ENCODE data around the gene CYB5R4.

The CYB5R4 gene

DNA sequence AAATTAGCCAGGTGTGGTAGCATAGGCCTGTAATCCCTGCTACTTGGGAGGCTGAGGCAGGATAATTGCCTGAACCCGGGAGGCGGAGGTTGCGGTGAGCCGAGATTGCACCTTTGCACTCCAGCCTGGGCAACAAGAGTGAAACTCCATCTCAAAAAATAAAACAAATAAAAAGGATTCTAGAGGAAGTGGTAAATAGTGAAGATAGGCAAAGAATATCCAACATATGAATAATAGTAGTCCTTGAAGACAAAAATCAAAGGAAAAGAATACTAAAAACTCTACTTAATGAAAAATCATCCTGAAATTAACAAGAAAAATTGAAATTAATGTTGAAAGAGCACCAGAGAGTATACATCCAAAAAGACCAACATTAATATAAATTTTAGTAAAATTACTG is 107.0 kb downstream of the CYB5R4 start:
- TF ChIP-seq ZNF274 (IDR thresholded peaks at IDR 0.05; ENCODE audit: low read depth, low read length): no peak
- no peak overlapping the region for H3K4me3 ChIP-seq (ENCODE audit: low read length)

DNA sequence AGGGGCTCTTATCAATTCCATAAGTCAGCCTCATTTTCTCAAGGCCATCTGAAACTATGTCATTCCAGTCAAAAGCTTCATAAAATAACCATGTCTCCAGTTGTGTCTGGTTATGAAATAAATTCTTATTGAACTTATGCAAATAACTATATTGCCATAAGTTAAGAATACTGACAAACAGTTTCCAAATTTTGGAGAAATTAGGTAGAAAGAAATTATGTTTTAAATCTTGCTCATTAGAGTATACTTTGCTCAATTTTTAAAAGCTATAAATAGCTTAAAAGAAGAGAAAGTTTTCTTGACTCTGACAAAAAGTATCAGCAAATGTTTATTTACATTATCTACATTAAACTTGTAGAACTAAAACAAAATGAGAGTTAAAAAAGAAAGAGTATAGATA is 111.1 kb downstream of the CYB5R4 start:
- no peak overlapping the region for H3K4me3 ChIP-seq (ENCODE audit: low read length)
- no peak for TF ChIP-seq ZNF274 (IDR thresholded peaks at IDR 0.05; ENCODE audit: low read depth, low read length)

DNA sequence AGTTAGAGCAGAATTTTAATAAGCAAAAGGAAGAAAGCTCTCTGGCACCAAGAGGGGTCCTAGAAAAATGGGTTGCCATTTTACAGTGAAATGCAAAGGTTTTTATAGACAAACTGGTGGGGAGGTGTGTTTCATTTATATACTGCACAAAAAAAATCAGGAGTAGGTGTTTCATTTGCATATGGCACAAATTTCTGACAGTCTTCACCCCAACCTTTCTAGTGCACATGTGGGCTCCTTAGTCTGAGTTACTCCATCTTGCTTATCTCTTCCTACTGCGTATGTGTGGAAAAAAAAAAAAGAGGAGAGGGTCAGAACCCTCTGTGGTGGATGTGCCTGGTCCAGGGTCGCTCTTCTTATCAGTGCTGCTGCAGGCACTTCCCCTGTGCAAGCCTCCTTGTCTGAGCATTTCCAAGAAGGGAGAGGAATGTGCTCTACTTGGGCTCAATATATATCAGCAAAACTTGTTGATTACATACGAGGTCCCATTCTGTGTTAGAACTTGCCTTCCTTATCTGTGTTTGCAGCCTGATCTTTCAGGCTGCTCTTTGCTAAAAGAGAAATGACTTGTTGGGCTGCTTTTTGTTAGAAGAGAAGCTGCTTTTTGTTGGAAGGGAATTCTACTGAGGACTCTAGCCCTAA is 115.0 kb downstream of the CYB5R4 start:
- TF ChIP-seq ZNF274 (IDR thresholded peaks at IDR 0.05; ENCODE audit: low read depth, low read length): no peak

DNA sequence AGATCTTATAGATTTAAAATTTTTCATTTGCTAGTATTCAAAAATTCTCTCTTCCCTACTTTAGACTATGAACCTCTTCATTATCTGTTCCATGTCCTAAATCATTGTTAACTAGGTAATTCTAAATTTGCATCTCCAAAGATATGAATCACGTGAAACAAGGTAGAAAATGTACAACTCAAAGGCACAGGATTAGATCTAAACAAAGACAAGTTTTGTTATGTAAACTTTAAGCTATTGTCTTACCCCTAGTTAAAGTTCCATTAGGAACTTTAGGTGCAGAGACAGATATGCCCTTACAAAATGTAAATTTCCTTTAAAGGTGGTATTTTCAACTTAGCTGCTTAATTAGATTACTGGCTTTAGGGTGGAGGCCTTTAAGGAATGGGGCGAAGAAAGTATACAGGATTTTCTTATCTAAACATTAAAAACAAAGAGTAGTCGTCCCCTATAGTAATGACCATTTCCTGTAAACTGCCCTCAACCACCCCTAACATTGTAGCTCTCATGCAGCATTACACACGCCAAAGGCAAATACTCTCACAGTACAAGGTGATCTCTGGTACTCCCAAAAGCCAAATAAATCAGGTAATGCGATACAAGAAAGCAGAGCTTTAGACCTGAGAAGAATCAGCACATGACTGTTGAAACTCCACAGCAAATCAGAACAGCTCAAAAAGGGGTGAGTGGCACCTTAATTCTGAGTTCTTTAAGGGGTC is 116.7 kb downstream of the CYB5R4 start:
- no peak for TF ChIP-seq ZNF274 (IDR thresholded peaks at IDR 0.05; ENCODE audit: low read depth, low read length)
- no peak overlapping the region for H3K4me3 ChIP-seq (ENCODE audit: low read length)

More for the DNA sequence above, 115.0 kb downstream of the CYB5R4 start:
- no peak overlapping the region for H3K4me3 ChIP-seq (ENCODE audit: low read length)

DNA sequence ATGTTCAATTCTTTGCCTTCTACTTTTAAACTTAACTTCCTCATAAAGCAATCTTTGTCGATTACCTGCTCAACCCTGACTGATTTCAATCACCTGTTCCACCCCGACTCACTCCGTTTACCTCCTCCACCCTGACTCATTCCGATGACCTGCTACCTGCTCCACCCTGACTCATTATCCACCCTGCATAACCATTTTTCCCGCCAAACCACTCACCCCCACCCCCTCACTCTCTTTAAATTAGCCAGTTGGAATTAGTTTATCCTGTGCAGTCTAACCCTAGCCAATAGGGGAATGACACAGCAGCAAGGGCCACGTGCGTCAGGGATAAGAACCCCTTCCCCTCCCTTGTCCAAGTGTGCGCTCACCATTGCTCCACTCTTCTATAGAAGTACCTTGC is 117.4 kb downstream of the CYB5R4 start:
- no peak for TF ChIP-seq ZNF274 (IDR thresholded peaks at IDR 0.05; ENCODE audit: low read depth, low read length)
- H3K4me3 ChIP-seq (ENCODE audit: low read length): no peak overlapping the region

DNA sequence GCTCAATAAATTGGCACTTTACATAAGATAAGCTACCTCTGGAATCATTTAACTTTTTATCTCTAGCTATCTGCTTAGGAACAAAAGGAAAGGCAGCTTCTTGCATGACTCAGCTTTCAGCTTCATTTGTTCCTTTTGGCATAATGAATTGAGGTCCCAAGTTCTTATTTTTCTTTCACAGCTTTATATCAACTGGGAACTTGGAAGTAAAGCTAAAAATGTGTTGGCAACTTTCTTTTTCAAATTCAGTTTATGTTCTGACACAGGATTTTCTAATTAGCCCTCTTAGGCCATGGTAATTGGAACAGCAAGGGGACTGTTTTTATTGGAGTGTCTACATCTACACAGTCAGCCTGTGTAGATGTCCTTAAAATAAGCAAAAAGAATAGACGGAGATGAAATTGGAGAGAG is 118.8 kb downstream of the CYB5R4 start:
- TF ChIP-seq ZNF274 (IDR thresholded peaks at IDR 0.05; ENCODE audit: low read depth, low read length): no peak
- no peak overlapping the region for H3K4me3 ChIP-seq (ENCODE audit: low read length)

DNA sequence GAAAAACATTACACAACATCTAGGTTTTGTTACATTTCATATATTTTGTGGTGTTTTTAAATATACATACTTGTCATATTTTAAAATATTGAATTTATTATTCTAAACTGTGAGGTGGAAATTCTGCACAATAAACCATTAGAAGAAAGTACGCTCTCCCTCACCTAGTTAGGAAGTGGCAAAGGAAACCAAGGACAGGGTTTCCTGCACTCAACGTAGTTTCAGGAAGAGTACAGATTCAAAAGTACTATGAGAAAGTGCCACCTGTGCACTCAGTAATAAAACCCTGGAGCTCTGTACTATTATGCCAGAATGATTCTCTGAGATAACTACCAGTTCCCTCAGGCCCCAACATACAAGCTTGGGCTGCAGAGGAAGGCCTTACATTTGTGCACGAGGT is 119.5 kb downstream of the CYB5R4 start:
- no peak overlapping the region for H3K4me3 ChIP-seq (ENCODE audit: low read length)

DNA sequence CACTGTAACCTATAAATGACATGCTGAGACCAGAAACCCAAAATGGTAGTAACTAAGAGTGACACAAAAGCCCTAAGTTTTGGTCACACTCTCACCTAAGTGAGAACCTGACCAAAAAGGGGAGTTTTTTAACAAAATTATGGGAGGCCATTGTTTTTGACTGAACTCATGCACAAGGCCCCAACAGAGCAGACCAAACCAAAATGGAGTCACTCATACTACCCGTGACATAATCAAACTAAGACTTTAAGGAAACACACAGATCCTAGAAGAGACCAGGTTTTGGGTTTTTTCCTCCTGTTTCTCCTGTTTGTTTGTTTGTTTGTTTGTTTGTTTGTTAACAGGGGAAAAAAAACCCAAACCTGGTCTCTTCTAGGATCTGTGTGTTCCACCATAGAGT is 124.9 kb downstream of the CYB5R4 start:
- no peak for TF ChIP-seq ZNF274 (IDR thresholded peaks at IDR 0.05; ENCODE audit: low read depth, low read length)
- no peak overlapping the region for H3K4me3 ChIP-seq (ENCODE audit: low read length)

More for the DNA sequence above, 119.5 kb downstream of the CYB5R4 start:
- TF ChIP-seq ZNF274 (IDR thresholded peaks at IDR 0.05; ENCODE audit: low read depth, low read length): no peak

DNA sequence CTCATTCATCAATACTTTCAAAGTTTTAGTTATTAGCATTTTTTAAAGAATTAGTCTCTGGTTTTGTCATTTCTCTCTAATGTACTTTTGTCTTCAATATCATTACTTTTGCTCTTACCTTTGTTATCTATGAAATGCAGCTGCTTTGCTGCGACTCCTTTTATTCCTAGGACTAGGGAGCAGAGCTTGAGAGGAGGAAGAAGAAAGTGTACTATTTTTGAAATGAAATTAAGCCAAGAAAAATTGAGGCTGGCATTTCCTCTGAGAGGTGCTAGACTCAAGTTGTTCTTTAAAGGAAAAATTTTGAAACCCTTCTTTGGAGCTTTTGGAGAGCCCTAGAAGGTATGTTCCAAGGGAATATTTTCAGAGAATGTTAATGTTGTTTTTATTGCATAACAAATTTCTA is 125.8 kb downstream of the CYB5R4 start:
- TF ChIP-seq ZNF274 (IDR thresholded peaks at IDR 0.05; ENCODE audit: low read depth, low read length): no peak
- H3K4me3 ChIP-seq (ENCODE audit: low read length): no peak overlapping the region

DNA sequence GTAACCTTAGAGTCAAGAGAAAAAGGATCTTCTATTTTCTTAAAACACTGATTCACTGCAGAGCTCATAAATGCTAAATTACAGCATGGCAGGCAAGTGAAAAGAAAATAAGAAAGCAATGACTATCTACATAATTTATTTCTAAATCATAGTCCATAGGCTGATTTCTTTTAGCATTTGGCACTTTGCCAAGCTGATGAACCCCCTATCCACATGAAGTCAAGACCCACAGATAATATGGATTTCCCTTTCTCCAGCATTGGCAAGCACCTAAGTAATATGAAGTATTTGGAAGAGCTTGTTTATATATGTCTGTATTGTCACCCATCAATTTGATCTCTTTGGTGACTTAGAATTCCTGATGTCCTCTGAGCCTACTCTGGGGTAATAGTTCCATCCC is 126.2 kb downstream of the CYB5R4 start:
- TF ChIP-seq ZNF274 (IDR thresholded peaks at IDR 0.05; ENCODE audit: low read depth, low read length): no peak
- no peak overlapping the region for H3K4me3 ChIP-seq (ENCODE audit: low read length)

DNA sequence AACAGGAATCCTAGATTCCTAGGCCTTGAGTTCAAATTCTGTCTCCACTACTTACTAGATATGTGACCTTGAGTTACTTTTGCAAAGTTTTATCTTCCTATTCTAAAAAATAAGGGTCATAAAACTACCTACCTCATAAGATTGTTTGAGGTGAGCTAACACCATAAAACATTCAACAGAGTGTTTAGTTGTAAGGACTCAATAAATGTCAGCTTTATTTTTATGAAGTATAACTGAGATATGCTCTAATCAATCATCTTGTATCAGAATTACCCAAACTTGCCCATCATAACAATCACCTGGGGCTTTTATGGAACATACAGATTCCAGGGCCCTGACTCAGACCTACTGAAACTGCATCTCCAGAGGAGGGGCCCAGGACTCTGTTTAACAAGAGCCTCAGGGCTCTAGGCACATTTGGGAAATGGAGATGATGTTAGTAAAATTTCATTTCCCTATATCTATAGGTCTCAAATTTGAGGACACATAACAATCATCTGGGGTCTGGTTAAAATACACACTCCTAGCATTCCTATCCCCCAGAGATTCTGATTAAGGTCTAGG is 138.6 kb downstream of the CYB5R4 start:
- no peak for TF ChIP-seq ZNF274 (IDR thresholded peaks at IDR 0.05; ENCODE audit: low read depth, low read length)
- no peak overlapping the region for H3K4me3 ChIP-seq (ENCODE audit: low read length)

DNA sequence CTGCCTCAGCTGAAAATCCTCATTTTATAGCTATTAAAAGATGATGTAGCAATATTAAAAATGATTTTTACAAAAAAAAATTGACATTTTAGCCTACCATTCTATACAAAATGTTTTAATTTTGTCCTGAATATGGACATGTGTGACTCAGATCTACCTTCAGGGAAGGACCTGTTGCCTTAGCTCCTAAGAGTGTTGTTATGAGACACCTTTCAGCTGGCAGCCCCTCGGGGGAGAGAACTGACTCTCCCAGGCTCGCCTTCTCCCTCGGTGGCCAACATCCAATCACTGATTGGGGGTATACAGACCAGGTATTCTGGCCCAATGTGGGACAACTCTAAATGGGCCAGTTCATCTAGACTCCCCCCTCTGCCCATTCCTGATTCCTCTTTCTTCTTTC is 141.6 kb downstream of the CYB5R4 start:
- no peak for TF ChIP-seq ZNF274 (IDR thresholded peaks at IDR 0.05; ENCODE audit: low read depth, low read length)
- H3K4me3 ChIP-seq (ENCODE audit: low read length): no peak overlapping the region

DNA sequence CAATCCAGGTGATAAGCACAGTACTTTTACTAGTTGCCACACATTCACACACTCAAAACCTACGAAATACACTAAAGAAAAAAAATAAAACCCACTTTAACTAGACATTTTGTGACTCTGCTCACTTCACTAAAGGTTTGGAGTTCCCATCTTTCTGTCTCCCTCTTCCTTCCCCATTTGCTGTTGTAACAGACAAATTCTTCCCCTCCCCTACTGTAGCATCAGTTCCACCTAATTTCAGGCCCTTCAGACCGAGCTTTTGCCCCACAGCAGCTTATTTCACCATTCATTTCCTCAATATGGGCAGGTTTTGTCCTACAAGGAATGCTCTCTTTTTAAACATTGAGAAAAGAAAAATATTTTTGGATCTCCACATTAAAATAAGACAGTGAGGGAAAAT is 142.7 kb downstream of the CYB5R4 start:
- TF ChIP-seq ZNF274 (IDR thresholded peaks at IDR 0.05; ENCODE audit: low read depth, low read length): no peak
- no peak overlapping the region for H3K4me3 ChIP-seq (ENCODE audit: low read length)

DNA sequence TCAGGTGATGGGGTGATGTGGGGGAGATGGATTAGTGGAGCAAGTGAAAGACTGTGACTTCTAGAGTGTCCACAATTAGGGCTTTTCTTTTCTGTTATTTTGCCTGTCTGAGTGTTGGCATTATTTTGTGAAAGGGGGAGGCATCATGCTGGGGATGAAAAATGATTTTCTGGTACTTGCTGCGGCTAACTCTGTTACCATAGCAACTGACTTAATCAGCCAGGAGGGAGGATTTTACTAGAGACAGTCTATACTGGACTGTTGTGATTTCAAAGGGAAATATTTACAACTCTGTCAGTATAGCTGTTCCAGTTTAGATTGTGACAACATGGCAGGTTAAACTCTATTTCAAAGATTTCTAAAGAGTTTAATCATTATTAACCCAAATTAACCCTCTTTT is 143.6 kb downstream of the CYB5R4 start:
- no peak for TF ChIP-seq ZNF274 (IDR thresholded peaks at IDR 0.05; ENCODE audit: low read depth, low read length)
- H3K4me3 ChIP-seq (ENCODE audit: low read length): no peak overlapping the region

DNA sequence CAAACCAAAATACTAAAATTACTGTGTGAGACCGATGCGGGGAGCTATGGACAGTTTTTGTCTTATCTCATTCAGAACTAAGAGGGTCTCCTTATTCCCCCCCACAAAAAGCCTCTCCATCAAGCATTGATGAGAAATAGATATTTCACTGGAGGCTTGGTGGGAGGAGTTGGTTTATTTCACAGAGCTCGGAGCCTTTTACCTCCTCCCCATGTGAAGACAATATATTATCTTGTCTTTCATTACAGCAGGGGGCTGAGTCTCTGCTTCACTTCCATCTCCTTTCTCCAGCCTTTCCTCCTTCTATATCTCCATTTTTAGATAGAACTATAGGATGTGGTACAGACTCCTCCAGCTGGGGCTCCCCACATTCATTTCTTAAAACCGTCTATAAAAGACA is 144.2 kb downstream of the CYB5R4 start:
- H3K4me3 ChIP-seq (ENCODE audit: low read length): no peak overlapping the region
- TF ChIP-seq ZNF274 (IDR thresholded peaks at IDR 0.05; ENCODE audit: low read depth, low read length): no peak

All from GM08714 (cell line).